ENCODE measurements around the gene EEF1A1. TPM values are rescaled to one million over a fixed set of nuclear protein-coding genes. Genes with fewer than 3 reads are reported as not detected.
"Not testable (repeated sequence)": the region's sequence is repeated elsewhere in the genome, so short reads cannot be mapped to it uniquely, and the experiment has no call there.

EEF1A1 gene
- 10,897 and 11,774 TPM in 2 replicates for total RNA-seq (2014; rRNA removed; shearing (Covaris generic))

DNA sequence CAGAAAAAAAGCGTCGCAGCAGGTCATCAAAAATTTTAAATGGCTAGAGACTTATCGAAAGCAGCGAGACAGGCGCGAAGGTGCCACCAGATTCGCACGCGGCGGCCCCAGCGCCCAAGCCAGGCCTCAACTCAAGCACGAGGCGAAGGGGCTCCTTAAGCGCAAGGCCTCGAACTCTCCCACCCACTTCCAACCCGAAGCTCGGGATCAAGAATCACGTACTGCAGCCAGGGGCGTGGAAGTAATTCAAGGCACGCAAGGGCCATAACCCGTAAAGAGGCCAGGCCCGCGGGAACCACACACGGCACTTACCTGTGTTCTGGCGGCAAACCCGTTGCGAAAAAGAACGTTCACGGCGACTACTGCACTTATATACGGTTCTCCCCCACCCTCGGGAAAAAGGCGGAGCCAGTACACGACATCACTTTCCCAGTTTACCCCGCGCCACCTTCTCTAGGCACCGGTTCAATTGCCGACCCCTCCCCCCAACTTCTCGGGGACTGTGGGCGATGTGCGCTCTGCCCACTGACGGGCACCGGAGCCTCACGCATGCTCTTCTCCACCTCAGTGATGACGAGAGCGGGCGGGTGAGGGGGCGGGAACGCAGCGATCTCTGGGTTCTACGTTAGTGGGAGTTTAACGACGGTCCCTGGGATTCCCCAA is at the start of gene EEF1A1:
EEF1A1 (minus strand) TSS at position 345 of the 663 bp plus-strand sequence. CDS start 1,006 bp downstream, outside the sequence.
- DNase-seq (ENCODE audit: low spot score), result peak; percentile 97

DNA sequence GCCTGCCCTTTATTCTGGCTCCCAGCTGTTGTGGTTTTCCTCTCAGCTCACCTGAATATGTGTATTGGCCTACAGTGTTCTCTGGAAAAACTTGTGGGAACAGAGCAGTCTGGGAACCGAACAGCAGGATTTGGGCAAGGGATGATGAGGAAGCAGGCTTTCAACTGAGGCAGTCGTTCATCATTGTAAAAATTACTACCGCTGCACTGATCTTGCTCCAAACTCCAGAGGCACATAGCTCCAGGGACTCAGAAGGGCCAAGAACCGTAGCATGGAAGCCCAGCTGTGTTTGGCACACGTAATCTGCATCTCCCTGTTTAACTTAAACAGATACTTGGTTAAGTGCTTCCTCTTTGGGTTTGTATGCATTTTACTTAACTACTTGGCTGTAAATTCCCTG is 48.3 kb upstream of the EEF1A1 start:
- no peak for DNase-seq (ENCODE audit: low spot score)

DNA sequence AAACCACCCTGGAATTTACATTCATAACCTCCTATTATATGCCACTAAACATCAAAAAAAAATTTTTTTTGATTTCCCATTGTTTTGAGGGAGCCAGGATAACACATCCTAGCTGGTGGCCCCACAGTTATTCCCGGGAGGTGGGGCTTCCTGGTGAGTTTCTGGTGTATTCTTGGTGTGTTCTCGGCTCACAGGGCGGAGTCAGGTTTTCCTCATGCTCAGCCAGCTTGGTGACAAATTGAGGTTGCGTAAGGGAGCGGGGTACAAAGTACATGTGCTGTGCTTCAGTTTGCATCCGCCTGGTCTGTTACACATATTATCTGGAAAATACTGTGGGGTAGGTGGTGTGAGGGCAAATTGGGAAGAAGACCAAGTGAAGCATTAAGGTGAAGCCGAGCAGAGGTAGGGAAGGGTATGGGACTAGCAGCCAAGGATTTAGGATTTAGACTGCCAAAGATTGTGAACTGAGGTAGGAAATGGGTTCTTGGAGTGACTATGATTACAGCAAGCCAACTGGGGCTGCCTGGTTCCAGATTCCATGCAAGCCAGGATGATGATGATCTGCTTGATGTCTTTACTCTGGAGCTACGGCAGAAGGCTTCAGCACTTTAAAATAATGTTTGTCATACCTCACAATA is 46.2 kb upstream of the EEF1A1 start:
- peak; percentile 69 for DNase-seq (ENCODE audit: low spot score)

DNA sequence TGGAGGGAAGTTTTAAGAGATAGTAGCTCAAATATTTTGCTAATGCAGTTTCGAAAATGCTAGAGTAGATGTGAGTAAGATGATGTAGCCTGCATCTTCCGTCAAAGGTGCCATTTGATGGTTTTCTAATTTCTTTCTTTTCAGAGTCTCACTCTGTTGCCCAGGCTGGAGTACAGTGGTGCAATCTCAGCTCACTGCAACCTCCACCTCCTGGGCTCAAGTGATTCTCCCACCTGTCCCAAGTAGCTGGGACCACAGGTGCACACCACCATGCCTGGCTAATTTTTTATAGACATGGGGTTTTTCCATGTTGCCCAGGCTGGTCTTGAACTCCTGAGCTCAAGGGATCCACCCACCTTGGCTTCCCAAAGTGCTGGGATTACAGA is 45.6 kb upstream of the EEF1A1 start:
- DNase-seq (ENCODE audit: low spot score), result not testable (repeated sequence)

DNA sequence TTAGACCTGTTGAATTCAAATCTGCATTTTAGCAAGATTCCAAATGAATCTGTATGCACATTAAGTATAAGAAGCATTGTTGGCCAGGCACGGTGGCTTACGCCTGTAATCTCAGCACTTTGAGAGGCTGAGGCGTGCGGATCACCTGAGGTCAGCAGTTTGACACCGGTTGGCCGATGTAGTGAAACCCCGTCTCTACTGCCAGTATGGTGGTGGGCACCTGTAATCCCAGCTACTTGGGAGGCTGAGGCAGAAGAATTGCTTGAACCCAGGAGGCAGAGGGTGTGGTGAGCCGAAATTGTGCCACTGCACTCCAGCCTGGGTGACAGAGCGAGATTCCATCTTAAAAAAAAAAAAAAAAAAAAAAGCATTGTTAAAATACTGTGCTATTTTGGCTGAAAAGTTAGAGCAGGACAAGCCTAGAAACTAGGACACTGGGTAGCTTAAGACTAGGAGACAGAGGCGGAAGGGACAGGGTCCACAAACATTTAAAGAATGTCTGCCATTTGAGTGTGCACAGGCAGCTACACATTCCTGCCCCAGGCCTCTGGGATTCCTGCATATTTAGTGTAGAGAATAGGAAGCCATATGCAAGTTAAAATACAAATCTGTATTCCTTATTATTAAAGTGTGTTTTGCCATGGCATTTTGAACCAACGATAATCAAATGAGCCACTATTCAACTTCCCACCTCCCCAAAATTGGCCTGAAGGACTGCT is 45.1 kb upstream of the EEF1A1 start:
- DNase-seq (ENCODE audit: low spot score), result no peak

DNA sequence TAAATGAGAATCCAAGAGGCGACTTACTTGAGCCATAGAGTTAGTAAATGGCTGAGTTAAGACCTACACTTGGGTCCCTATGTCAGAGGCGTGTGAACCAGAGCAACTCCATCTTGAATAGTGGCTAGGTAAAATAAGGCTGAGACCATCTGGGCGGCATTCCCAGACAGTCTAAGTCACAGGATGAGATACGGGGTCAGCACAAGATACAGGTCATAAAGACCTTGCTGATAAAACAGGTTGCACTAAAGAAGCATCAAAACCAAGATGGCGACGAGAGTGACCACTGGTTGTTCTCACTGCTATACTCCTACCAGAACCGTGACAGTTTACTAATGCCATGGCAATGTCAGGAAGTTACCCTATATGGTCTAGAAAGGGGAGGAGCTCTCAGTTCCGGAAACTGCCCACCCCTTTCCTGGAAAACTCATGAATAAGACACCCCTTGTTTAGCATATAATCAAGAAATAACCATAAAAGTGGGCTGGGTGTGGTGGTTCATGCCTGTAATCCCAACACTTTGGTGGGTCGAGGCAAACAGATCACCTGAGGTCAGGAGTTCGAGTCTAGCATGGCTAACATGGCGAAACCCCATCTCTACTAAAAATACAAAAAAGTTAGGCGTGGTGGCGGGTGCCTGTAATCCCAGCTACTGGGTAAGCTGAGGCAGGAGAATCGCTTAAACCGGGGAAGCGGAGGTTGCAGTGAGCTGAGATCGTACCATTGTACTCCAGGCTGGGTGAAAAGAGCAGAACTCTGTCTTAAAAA is 43.9 kb upstream of the EEF1A1 start:
- DNase-seq (ENCODE audit: low spot score), result no peak

DNA sequence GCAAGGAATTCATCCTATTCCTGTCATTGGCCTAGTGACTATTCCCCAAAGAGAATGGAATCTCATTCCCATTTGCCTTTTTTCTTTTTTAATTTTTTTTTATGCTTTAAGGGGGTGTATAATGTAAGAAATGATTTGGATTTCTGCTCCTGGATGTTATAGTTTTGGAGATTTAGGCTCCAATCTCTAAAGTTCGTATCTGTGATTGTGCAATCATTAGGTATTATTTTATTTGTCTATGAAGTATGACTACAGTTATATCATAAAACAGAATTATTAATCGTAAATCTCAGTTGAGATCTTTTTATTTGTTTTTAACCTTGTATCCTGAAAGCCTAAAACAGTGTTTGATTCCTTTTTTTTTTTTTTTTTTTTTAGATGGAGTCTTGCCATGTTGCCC is 41.7 kb upstream of the EEF1A1 start:
- no peak for DNase-seq (ENCODE audit: low spot score)

DNA sequence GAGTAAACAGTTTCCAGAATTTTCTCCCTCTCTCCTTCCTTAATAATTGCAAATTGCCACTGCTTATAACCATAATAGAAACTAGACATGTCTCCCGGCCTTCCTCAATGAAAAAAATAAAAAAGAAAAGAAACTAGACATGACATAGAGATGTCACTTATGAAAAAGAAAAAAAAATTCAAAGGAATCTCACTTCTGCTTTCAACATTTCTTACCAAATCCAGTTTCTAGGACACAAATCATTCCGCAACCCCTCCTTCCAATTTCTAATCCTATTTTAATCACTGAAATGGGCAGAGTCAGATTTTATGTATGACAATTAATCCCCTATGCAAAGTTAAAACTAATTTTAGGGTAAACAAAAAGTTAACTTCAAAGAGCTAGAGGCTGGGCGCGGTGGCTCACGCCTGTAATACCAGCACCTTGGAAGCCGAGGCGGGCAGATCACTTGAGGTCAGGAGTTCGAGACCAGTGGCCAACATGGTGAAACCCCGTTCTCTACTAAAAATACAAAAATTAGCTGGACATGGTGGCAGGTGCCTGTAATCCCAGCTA is 40.1 kb upstream of the EEF1A1 start:
- no peak for DNase-seq (ENCODE audit: low spot score)

DNA sequence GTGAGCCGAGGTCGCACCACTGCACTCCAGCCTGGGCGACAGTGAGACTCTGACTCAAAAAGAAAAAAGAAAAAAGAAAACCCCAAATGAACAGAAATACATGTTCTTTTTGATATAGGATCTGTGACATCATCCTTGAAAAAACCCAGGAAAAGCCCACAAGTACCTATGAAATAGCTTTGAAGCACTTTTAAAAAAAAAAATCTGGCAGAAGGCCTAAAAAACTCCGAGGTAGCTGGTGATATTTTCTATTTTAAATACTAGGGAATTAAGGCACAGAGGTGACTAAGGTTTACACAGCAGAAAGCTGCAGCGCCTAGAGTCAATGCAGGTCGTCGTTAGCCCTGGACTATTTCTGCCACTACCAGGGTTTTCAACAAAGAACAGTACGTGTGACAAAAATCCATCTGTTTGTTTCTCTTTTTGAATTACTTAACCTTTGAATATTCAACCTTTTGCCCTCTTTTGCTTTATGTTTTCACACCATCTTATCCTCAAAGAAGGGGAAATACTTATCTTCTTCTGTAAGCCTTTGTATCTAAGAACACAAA is 39.4 kb upstream of the EEF1A1 start:
- no peak for DNase-seq (ENCODE audit: low spot score)

DNA sequence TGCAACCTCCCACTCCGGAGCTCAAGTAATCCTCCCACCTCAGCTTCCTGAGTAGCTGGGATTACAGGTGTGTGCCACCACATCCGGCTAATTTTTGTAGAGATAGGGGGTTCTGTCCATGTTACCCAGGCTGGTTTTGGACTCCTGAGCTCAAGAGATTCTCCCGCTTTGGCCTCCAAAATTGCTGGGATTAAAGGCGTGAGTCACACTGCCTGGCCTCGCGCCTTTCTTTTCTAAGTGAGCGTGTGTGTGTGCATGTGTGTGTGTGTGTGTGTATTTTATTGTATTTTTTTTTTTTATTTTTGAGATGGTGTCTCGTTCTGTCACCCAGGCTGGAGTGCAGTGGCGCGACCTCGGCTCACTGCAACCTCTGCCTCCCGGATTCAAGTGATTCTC is 38.6 kb upstream of the EEF1A1 start:
- DNase-seq (ENCODE audit: low spot score), result not testable (repeated sequence)

DNA sequence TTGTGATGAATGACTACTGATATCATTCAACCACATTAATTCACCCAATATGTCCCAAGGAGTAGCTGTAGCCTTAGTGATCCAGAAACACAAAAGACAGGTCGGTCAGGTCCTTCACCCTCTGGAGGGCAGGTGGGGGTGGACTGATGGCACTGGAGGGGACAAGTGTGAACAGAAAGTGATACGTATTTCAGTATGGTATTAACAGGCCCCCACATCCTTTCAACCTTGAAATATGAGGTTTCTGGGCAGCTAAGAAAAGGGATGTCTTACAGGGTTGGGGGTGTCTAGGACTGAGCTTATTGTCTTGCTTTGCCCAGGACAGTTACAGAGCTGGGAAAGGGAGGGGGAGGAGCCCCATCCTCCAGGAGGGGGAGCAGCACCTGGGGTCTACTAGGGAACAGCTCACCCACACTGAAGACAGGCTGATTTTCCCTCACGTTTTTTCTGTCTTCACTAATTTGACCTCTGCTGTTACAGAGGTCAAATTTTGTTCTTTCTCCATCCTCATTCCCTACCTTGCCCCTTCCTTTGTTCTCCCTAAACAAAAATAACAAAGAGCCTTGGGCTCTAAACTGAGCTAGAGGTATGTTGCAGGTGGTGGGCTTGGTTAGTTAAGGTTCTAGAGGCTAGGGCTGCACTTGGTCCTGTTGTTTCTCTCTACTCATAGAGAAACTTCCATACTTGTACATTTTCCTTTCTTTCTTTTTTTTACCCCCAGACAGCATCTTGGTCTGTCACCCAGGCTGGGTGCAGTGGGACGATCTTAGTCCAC is 38.0 kb upstream of the EEF1A1 start:
- no peak for DNase-seq (ENCODE audit: low spot score)

DNA sequence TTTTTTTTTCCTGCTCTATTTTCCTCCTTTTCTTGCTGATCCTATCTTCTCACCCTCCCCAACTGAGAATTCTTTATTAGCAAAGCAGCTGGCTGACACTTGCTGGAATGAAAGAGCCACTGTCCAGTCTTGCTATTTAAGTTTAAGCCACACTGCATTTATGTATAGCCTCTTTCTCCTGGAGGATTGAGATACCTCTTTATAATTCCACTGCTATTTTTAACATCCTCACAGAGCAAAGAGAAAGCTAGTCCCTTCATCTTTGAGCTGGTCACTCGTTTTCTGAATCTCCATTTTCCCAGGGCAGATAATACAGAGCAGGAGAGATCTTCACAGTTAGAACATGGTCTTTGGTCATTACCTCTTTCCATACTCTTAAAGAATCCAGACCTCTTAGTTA is 36.0 kb upstream of the EEF1A1 start:
- DNase-seq (ENCODE audit: low spot score), result no peak

DNA sequence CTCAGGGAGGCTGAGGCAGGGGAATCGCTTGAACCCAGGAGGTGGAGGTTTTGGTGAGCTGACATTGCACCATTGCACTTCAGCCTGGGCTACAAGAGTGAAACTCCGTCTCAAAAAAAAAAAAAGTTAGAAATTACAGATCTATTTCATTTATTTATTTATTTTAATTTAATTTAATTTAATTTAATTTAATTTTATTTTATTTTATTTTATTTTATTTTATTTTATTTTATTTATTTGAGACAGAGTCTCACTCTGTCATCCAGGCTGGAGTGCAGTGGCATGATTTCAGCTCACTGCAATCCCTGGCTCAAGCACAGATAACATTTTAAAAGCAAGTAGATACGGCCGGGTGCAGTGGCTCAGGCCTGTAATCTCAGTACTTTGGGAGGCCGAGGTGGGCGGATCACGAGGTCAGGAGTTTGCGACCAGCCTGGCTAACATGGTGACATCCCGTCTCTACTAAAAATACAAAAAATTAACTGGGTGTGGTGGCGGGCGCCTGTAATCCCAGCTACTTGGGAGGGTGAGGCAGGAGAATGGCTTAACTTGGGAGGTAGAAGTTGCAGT is 34.6 kb upstream of the EEF1A1 start:
- not testable (repeated sequence) for DNase-seq (ENCODE audit: low spot score)

DNA sequence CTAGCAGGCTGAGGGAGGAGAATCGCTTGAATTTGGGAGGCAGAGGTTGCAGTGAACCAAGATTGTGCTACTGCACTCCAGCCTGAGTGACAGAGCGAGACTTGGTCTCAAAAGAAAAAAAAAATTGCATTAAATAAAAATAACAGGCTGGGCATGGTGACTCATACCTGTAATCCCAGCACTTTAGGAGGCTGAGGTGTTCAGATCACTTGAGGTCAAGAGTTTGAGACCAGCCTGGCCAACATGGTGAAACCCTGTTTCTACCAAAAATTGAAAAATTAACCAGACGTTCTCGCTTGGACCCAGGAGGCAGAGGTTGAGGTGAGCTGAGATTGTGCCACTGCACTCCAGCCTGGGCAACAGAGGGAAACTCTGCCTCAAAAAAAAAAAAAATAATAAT is 30.3 kb upstream of the EEF1A1 start:
- DNase-seq (ENCODE audit: low spot score), result not testable (repeated sequence)

DNA sequence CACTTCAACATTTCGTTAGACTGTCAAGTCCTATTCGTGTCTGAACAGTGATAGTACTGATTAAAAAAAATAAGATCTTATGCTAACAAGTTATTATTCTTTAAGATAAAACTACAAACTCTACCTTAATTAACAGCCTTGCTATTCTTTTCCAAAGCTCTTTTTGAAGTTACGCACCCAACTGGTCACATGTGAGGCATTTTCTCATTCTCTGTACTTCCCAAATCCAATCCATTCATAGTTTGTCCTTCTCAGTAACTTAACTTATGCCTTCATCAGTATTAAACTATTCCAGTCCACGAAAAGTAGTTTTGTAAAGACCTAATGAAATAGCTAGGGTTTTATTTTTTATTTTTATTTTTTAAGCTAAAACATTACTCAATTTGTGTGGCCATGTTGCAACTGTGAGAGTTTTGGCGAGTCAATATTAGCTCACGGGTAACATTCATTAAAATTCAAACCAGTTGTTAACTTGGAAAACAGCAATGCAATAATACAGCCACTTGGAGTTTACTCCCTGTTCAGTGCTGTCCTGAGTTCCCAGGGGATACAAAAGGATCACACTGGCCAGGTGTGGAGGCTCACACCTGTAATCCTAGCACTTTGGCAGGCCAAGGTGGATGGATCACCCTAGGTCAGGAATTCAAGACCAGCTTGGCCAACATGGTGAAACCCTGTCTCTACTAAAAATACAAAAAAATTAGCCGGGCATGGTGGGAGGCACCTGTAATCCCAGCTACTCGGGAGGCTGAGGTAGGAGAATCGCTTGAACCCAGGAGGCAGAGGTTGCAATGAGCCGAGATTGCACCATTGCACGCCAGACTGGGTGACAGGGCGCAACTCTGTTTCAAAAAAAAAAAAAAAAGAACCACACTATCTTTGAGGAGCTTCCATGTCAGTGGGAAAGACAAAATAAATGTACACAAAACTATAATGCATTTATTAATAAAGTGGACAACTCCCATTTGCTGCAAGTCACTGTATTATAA is 27.9 kb upstream of the EEF1A1 start:
- DNase-seq (ENCODE audit: low spot score), result no peak

DNA sequence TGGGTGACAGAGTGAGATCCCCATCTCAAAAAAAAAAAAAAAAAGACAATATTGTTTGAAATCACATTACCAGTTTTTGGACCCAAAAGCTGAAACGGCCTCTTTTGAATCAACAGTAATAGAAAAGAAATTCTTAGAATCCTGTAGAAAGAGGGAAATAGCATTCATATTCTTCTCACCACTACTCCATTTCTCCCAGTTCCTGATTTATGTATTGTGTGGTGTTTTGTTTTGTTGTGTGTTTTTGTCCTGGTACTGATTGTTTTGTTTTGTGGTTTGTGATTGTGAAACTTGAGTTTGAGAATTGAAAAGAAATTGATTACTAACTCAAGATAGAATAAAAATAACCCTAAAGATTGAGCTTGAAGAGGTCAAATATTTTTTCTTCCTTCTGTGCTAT is 26.2 kb upstream of the EEF1A1 start:
- no peak for DNase-seq (ENCODE audit: low spot score)

DNA sequence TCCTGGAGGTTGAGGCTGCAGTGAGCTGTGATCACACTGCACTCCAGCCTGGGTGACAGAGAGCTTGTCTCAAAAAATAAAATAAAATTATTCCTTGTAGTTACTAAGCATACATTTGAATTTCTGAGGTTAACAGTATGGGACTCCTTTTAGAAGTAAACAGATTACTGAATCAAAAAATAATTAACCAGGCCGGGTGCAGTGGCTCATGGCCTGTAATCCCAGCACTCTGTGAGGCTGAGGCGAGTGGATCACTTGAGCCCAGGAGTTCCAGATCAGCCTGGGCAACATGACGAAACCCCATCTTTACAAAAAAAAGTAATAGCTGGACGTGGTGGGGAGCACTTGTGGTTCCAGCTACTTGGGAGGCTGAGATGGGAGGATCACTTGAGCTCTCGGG is 22.1 kb upstream of the EEF1A1 start:
- no peak for DNase-seq (ENCODE audit: low spot score)

DNA sequence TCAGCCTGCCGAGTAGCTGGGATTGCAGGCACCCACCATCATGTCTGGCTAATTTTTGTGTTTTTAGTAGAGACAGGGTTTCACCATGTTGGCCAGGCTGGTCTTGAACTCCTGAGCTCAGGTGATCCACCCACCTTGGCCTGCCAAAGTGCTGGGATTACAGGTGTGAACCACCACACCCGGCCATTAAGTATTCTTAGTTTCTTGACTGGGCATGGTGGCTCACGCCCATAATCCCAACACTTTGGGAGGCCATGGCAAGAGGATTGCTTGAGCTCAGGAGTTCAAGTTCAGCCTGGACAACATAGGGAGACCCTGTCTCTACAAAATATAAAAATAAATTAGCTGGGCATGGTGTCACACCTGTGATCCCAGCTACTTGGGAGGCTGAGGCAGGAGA is 21.6 kb upstream of the EEF1A1 start:
- DNase-seq (ENCODE audit: low spot score), result not testable (repeated sequence)

DNA sequence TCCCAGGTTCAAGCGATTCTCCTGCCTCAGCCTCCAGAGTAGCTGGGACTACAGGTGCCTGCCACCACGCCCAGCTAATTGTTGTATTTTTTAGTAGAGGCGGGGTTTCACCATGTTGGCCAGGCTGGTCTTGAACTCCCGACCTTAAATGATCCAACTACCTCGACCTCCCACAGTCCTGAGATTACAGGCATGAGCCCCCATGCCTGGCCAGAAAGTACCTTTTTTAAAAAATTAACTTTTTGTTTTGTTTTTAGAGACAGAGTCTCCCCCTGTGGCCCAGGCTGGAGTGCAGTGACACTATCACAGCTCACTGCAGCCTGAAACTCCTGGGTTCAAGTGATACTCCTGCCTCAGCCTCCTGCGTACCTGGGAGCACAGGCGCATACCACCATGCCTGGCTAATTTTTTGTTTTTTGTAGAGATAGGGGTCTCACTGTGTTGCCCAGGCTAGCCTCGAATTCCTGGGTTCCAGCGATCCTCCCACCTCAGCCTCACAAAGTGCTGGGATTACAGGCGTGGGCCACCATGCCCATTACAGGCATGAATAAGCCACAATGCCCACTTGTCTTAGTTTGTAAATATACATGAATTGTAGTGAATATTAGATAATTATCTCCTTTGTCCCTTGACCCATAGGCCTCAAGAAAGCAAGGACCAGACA is 17.4 kb upstream of the EEF1A1 start:
- no peak for DNase-seq (ENCODE audit: low spot score)

Data from H4 (cell line).